Sigmoid colon (tissue), 7 donors: ENCODE measurements around the gene HS1BP3. TPM values are rescaled to one million over a fixed set of nuclear protein-coding genes. Genes with fewer than 3 reads are reported as not detected.

Experiments
- DNase-seq: peaks from one replicate; pipeline ENCODE4 v3.0.0-alpha.2; 2019
- H3K27ac ChIP-seq, 4 donors: fragments of 200-600 bp; sonication (generic); one replicate each; pipeline ENCODE4 v1.5.1; 2016 to 2019; ENCODE audit warnings: mild to moderate bottlenecking in 1 of 4
- H3K27me3 ChIP-seq, 3 donors: fragments of 200-600 bp; sonication (generic); one replicate each; pipeline ENCODE4 v1.5.1; 2019; ENCODE audit warnings: mild to moderate bottlenecking in 1 of 3
- H3K36me3 ChIP-seq, 4 donors: fragments of 200-600 bp; sonication (generic); one replicate each; pipeline ENCODE4 v1.5.1; 2016 to 2019
- H3K4me1 ChIP-seq, 4 donors: fragments of 200-600 bp; sonication (generic); one replicate each; pipeline ENCODE4 v1.5.1; 2017 to 2019
- H3K4me3 ChIP-seq, 4 donors: fragments of 200-600 bp; sonication (generic); one replicate each; pipeline ENCODE4 v1.5.1; 2017 to 2019; ENCODE audit warnings: mild to moderate bottlenecking in 2 of 4, moderate library complexity in 1 of 4
- H3K9me3 ChIP-seq, 4 donors: fragments of 200-600 bp in 3 of 4; sonication (generic) in 3 of 4; one replicate each; pipeline versions ENCODE4 v1.5.1 to v1.6.1; 2013 to 2019
- CTCF ChIP-seq, 4 experiments: fragments of 450-650 bp in 3 of 4; fragments of 200-600 bp in 1 of 4; IDR thresholded peaks; one replicate each; pipeline ENCODE4 v1.5.1; 2016 to 2019; ENCODE audit warnings: antibody characterized with exemption in 4 of 4, mild to moderate bottlenecking in 3 of 4, moderate library complexity in 2 of 4
- EP300 ChIP-seq, 4 donors: sonication (generic); formaldehyde crosslinking; IDR thresholded peaks; one replicate each; pipeline ENCODE4 v1.6.1; 2017; ENCODE audit warnings: antibody characterized with exemption in 4 of 4
- POLR2A ChIP-seq, 2 donors: fragments of 450-650 bp; IDR thresholded peaks; one replicate each; pipeline ENCODE4 v1.6.1; 2016; ENCODE audit warnings: antibody characterized with exemption in 2 of 2, mild to moderate bottlenecking in 2 of 2, moderate library complexity in 2 of 2
- POLR2AphosphoS5 ChIP-seq, 4 donors: sonication (generic); formaldehyde crosslinking; IDR thresholded peaks; one replicate each; pipeline ENCODE4 v1.6.1; 2017; ENCODE audit warnings: antibody characterized with exemption in 4 of 4
- WGBS, 2 donors: extraction: QIAGEN DNeasy Blood & Tissue Kit; methylation state at CpG; one replicate each; pipeline ENCODE4 v1.1.7; 2013; 5-methylcytosine and 5-hydroxymethylcytosine counted together
- intact Hi-C: fragments of 100-400 bp; cut with DNase I; formaldehyde crosslinking; loops from one replicate; pipeline ENCODE4 v1.15.1; 2023
- polyA plus RNA-seq, 3 donors: library from polyadenylated mRNA; stranded (reverse); fragments of 200-250 nt; gene quantifications; one replicate each; pipeline ENCODE4 v1.2.3, GENCODE V29; 2013
- total RNA-seq, 4 donors: library from RNA; depleted of rRNA; stranded (reverse); fragments of >200 nt; gene quantifications; one replicate each; pipeline ENCODE4 v1.1.0, GENCODE V29; 2016
- donor health status: healthy with polysubstance abuse.
- donor health status: Bipolar disorder and iron deficiency.
- donor health status: healthy.

Gene HS1BP3
- total and polyA plus RNA-seq, 7 donors = 25.2 to 54.6 (median 32.6) TPM

- no peak for DNase-seq
- Histone ChIP-seq H3K4me1 (no peaks in the 10 kb centered on the region), H3K27me3 (no peaks in the 10 kb centered on the region), H3K4me3 (no peak overlapping the region), H3K27ac (no peak overlapping the region), H3K36me3 (peaks cover 0 to 18% (median 0%) of the 10 kb centered on the region in 4 donors), H3K9me3 (peaks cover 0 to 3% (median 0%) of the 10 kb centered on the region in 4 donors)
- WGBS, 2 donors = 89 to 93% methylated on average over 3 of the region's 3 CpGs
- no peak for TF ChIP-seq POLR2AphosphoS5 (IDR thresholded peaks at IDR 0.05)
- no peak for TF ChIP-seq CTCF (IDR thresholded peaks at IDR 0.05)
- TF ChIP-seq POLR2A (IDR thresholded peaks at IDR 0.05) = no peak
- no peak for TF ChIP-seq EP300 (IDR thresholded peaks at IDR 0.05)
- intact Hi-C loops = no loop called here
Measured at GRCh38 chr2:20693317-20693716, 42.4 kb upstream of the HS1BP3 start.

- H3K9me3 ChIP-seq = peaks cover 0 to 3% (median 0%) of the 10 kb centered on the region in 4 donors
- H3K36me3 ChIP-seq = peaks cover 0 to 18% (median under 1%) of the 10 kb centered on the region in 4 donors
- intact Hi-C loops = no loop called here
- no peaks in the 10 kb centered on the region for H3K27me3 ChIP-seq
- 91 to 97% methylated on average over 2 of the region's 2 CpGs for whole genome bisulfite sequencing, 2 donors
- no peak overlapping the region for H3K27ac ChIP-seq
- H3K4me1 ChIP-seq = no peaks in the 10 kb centered on the region
- no peak for DNase-seq
- TF ChIP-seq CTCF (IDR thresholded peaks at IDR 0.05) = no peak
- no peak for TF ChIP-seq POLR2AphosphoS5 (IDR thresholded peaks at IDR 0.05)
- TF ChIP-seq EP300 (IDR thresholded peaks at IDR 0.05) = no peak
- no peak for TF ChIP-seq POLR2A (IDR thresholded peaks at IDR 0.05)
- no peak overlapping the region for H3K4me3 ChIP-seq
Measured at GRCh38 chr2:20692081-20692480, 41.2 kb upstream of the HS1BP3 start.

DNA sequence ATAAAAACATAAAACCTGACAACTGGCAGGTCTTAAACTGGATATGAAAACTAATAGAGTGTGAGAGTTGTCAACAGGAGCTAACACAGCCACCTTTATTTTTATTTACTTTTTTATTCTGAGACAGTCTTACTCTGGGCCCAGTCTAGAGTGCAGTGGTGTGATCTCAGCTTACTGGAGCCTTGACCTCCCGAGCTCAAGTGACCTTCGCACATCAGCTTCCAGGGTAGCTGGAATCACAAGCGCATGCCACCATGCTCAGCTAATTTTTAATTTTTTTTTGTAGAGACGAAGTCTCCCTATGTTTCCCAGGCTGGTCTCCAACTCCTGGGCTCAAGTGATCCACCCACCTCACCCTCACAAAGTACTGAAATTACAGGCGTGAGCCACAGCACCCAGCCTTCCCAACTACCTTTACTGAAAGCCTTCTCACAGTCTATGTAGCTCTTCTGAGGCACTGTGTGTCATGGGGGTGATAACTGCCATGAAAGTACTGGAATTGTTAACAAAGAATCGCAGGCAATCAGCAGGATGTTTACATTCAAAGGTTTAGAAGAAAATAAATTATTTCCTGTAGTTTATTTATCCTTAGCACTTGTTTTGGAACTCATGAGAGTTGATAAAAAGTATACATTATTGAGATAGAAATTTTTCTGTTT is 40.3 kb upstream of the HS1BP3 start:
- TF ChIP-seq CTCF (IDR thresholded peaks at IDR 0.05) (no peak), EP300 (IDR thresholded peaks at IDR 0.05) (no peak), POLR2AphosphoS5 (IDR thresholded peaks at IDR 0.05) (no peak), POLR2A (IDR thresholded peaks at IDR 0.05) (no peak)
- peaks cover 0 to 3% (median 0%) of the 10 kb centered on the region in 4 donors for H3K9me3 ChIP-seq
- H3K27me3 ChIP-seq = no peaks in the 10 kb centered on the region
- no peak overlapping the region for H3K27ac ChIP-seq
- no peak overlapping the region for H3K4me3 ChIP-seq
- DNase-seq = no peak
- WGBS, 2 donors = 35 to 78% methylated on average over 6 of the region's 6 CpGs
- H3K36me3 ChIP-seq = peaks cover 0 to 26% (median 4%) of the 10 kb centered on the region in 4 donors
- intact Hi-C loops = no loop called here
- H3K4me1 ChIP-seq = no peaks in the 10 kb centered on the region

- H3K36me3 ChIP-seq = peaks cover 0 to 37% (median 8%) of the 10 kb centered on the region in 4 donors
- no peak for DNase-seq
- TF ChIP-seq POLR2AphosphoS5 (IDR thresholded peaks at IDR 0.05) (no peak), EP300 (IDR thresholded peaks at IDR 0.05) (no peak), CTCF (IDR thresholded peaks at IDR 0.05) (no peak), POLR2A (IDR thresholded peaks at IDR 0.05) (no peak)
Measured at GRCh38 chr2:20689428-20690264, 38.7 kb upstream of the HS1BP3 start.

More at GRCh38 chr2:20689428-20690264, 38.7 kb upstream of the HS1BP3 start:
- intact Hi-C loops = no loop called here
- Histone ChIP-seq H3K4me1 (no peaks in the 10 kb centered on the region), H3K4me3 (no peak overlapping the region), H3K9me3 (peaks cover 0 to 3% (median 0%) of the 10 kb centered on the region in 4 donors), H3K27me3 (no peaks in the 10 kb centered on the region), H3K27ac (no peak overlapping the region)
- WGBS, 2 donors = 53 to 82% methylated on average over 11 of the region's 11 CpGs
